ENCODE results near the gene SSR4.

SSR4 gene

DNA sequence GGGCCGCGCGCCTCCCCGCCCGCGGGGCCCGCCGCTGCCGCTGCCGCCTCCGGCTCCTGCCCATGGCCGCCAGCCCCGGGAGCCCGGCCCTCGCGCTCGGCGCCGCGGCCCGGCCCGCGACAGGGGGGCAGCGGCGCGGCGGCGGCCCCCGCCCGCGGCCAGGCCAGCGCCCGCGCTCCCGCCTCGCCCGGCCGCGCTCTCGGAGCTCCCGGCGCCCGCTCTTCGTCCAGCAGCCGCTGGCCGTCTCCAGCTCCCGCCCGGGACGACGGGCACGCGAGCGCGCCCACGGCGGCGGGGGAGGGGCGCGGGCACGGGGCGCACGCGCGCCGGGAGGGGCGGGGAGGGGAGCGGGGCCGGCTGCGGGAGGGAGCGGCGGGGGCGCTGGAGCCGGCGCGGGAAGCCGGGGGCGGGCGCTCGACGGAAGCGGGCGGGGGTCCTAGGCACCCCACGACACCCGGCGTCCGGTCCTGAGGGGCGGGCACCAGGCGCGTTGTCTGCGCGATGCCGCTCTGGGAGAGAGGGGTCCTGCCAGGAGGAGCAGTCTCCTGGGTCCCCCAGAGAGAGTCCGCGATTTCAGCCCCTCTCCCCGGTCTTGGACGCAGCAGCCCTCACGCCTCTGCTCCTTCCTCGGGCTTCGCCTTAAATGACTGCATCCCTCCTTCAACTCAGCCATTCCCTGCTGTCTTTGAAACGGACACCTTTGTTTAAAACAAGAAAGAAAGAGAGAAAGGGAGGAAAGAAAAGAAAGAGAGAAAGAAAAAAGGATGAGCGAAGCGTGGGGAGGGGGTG lies 36.4 kb downstream of the SSR4 start:
- DNase-seq (ENCODE audit: low spot score) = no peak

DNA sequence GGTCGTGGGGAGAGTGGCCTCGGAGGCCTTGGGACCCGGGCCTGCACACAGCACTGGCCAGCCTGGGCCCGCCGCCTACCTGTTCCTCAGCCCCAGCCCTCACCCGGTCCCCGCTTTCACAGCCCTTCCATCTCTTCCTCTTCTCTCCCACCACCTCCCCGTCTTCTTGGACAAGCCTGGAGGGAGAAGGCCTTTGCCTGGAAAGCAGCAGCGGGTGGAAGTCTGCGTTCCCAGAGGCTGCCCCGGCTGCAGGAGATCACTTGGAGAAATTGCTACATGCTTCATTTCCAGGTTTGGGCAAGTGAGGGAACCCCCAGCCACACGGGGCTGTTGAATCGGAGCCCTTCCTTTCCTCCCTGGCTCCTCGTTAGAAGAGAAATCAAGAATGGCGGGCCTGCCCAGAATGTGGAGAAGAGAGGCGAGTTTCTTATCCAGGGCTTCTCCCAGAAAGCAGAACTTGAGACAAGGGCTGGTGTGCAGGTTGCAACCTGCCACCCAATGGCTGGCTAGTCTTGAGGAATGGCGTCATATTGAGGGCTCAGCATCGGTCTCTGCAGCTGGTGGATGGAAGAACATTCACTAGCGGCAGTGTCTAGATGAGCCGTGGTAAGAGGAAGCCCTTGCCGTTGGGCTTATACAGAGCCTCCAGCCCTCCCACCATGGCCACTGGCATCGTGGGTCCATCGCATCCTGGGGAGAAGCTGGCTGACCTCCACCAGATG lies 37.1 kb downstream of the SSR4 start:
- DNase-seq (ENCODE audit: low spot score) = no peak

DNA sequence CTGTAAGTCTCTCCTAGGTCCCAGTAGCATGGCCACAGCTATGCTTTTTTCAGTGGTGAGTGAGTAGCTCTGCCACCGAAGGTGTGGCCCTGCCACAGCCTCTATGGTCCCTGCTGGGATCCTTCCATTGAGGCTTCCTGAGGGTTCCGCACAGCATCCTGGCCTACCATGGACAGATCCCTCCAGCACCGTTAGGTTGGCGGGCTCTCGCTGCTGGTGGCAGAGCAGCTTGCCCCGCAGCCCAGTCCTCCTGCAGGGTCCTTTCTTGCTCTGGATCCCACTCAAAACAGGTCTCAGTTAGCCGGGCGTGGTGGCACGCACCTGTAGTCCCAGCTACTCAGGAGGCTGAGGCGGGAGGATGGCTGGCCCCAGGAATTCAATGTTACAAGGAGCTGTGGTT lies 38.3 kb downstream of the SSR4 start:
- DNase-seq (ENCODE audit: low spot score) = no peak

DNA sequence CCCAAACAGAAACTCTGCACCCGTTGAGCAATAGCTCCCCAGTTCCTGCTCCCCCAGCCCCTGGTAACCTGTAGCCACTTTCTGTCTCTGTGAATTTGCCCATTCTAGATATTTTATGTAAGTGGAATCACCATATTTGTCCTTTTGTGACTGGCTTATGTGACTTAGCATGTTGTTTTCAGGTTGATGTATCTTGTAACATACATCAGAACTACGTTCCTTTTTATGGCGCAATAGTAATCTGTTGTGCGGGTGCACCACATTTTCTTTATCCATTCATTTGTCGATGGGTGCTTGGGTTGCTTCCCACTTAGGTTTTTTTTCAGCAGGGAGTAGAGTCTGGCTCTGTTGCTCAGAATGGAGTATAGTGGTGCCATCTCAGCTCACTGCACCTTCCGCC lies 42.5 kb downstream of the SSR4 start:
- no peak for DNase-seq (ENCODE audit: low spot score)

DNA sequence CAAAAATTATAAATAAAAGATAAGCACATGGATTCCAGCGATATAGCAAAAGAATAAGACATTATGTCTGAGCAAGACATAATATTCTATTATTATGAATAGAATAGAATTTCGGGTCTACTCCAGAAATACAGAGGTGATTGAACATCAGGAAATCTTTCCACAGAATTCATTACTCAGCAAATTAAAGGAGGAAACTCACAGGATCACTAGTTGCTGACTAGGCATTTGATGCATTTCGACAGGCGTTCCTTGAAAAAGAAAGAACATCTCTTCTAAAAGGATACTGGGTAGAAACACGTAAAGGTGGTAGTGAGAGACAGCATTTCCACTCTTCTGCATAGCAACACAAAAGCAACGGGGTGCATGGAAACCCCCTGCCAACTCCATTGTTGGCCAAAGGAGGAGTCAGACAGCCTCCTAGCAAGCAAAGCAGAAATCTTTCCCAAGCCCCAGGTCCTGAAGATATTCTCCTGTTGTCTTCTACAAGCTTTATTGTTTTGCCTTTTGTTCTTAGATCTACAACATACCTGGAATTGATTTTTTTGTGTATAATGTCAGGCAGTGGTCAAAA lies 50.1 kb downstream of the SSR4 start:
- no peak for DNase-seq (ENCODE audit: low spot score)

DNA sequence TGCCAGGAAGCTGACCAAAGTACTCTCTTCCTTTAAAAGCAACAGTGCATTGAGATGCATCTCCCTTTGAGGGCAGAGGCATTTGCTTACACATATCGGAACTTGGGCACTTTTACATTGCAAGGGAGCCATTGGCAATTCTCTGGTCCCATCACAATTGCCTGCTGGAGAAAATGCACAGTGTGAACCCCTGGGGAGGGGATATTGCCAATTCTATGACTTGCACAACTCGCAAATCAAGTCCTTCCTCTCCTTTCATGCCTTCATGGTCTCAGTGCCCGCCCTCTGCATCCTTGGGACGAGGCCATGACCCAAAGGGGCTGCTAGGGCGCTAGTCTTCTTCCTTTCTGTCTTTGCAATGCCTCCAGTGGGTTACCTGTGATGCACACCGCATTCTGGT lies 50.7 kb downstream of the SSR4 start:
- no peak for DNase-seq (ENCODE audit: low spot score)

DNA sequence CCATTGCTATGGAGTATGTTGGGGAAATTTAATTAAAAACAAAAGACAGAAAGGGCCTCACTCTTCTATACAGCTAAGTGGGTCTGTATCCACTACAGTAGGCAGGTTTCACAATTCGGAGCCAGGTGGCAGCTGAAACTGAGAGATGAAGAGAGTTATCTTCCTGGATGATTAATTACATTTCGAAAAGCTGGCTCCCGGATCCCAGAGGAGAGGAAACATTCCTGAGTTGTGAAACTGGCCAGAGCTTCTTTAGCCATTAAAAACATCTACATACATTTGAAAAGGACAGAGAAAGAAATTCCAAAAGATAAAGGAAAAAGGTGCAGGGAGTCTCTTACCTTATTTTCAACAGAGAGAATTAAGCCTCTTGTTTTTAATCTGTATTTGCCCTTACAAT lies 51.4 kb downstream of the SSR4 start:
- no peak for DNase-seq (ENCODE audit: low spot score)

All from CD4-positive, alpha-beta T cell treated with Interleukin-6 at 100 ng/mL for 8 hours (primary cell).